Tibial artery (tissue), 4 donors: ENCODE measurements around the gene KLHL29.

ENCODE experiments used
- DNase-seq, 2 donors: peaks; one replicate each; pipeline ENCODE4 v3.0.0-alpha.2; 2019
- H3K27ac ChIP-seq, 2 donors: fragments of 200-600 bp; sonication (generic) in 1 of 2; 1 replicate in 1 of 2; 2 replicates in 1 of 2; pipeline ENCODE4 v1.5.1; 2018 to 2019; ENCODE audit warnings: mild to moderate bottlenecking in 1 of 2
- H3K27me3 ChIP-seq, 2 donors: fragments of 200-600 bp; sonication (generic) in 1 of 2; one replicate each; pipeline versions ENCODE4 v1.5.1 to v1.6.0; 2016 to 2019
- H3K36me3 ChIP-seq, 3 donors: fragments of 200-600 bp; sonication (generic) in 2 of 3; one replicate each; pipeline ENCODE4 v1.5.1; 2016 to 2019; ENCODE audit warnings: mild to moderate bottlenecking in 2 of 3
- H3K4me1 ChIP-seq, 4 donors: fragments of 200-600 bp; sonication (generic) in 2 of 4; 1 replicate in 3 of 4; 2 replicates in 1 of 4; pipeline ENCODE4 v1.5.1; 2016 to 2019
- H3K4me3 ChIP-seq, 2 donors: fragments of 200-600 bp; sonication (generic) in 1 of 2; 1 replicate in 1 of 2; 2 replicates in 1 of 2; pipeline ENCODE4 v1.5.1; 2018 to 2019; ENCODE audit warnings: mild to moderate bottlenecking in 2 of 2
- H3K9me3 ChIP-seq, 3 donors: fragments of 200-600 bp; sonication (generic) in 1 of 3; one replicate each; pipeline ENCODE4 v1.5.1; 2016 to 2019
- CTCF ChIP-seq, 2 experiments: fragments of 200-600 bp in 1 of 2; fragments of 450-650 bp in 1 of 2; IDR thresholded peaks; one replicate each; pipeline ENCODE4 v1.5.1; 2017 to 2019; ENCODE audit warnings: antibody characterized with exemption in 2 of 2, mild to moderate bottlenecking in 1 of 2, moderate library complexity in 1 of 2
- intact Hi-C: fragments of 100-400 bp; cut with DNase I; formaldehyde crosslinking; loops from one replicate; pipeline ENCODE4 v1.15.0; 2023; ENCODE audit warnings: low total_unique reads

KLHL29 gene

GRCh38 chr2:23670245-23670592 lies 285.2 kb downstream of the KLHL29 start:
- H3K27me3 ChIP-seq: no peaks in the 10 kb centered on the region
- no peak overlapping the region for H3K4me3 ChIP-seq
- no peaks in the 10 kb centered on the region for H3K9me3 ChIP-seq
- peak overlapping the region; percentile 58 to 74 for H3K27ac ChIP-seq
- peaks cover 0 to 30% (median 22%) of the 10 kb centered on the region in 4 donors for H3K4me1 ChIP-seq
- intact Hi-C loops: no loop called here
- no peaks in the 10 kb centered on the region for H3K36me3 ChIP-seq
- DNase-seq: no peak
- TF ChIP-seq CTCF (IDR thresholded peaks at IDR 0.05): no peak

GRCh38 chr2:23673082-23673481 lies 288.1 kb downstream of the KLHL29 start:
- intact Hi-C loops: no loop called here

GRCh38 chr2:23673830-23674679 lies 289.1 kb downstream of the KLHL29 start:
- no peaks in the 10 kb centered on the region for H3K9me3 ChIP-seq
- peaks cover 0 to 22% (median 16%) of the 10 kb centered on the region in 4 donors for H3K4me1 ChIP-seq
- no peak overlapping the region for H3K4me3 ChIP-seq
- no peak for TF ChIP-seq CTCF (IDR thresholded peaks at IDR 0.05)
- no peak for DNase-seq
- H3K27ac ChIP-seq: no peak overlapping the region
- H3K36me3 ChIP-seq: no peaks in the 10 kb centered on the region
- intact Hi-C loops: no loop called here
- H3K27me3 ChIP-seq: no peaks in the 10 kb centered on the region

More at GRCh38 chr2:23673082-23673481, 288.1 kb downstream of the KLHL29 start:
- Histone ChIP-seq H3K4me3 (no peak overlapping the region), H3K27me3 (no peaks in the 10 kb centered on the region), H3K4me1 (peaks cover 0 to 30% (median 22%) of the 10 kb centered on the region in 4 donors), H3K36me3 (no peaks in the 10 kb centered on the region), H3K9me3 (no peaks in the 10 kb centered on the region), H3K27ac (no peak overlapping the region)
- no peak for DNase-seq
- TF ChIP-seq CTCF (IDR thresholded peaks at IDR 0.05): no peak

- TF ChIP-seq CTCF (IDR thresholded peaks at IDR 0.05): no peak
- DNase-seq: no peak
- Histone ChIP-seq H3K36me3 (no peaks in the 10 kb centered on the region), H3K27me3 (no peaks in the 10 kb centered on the region), H3K4me3 (no peak overlapping the region), H3K27ac (no peak overlapping the region), H3K4me1 (peaks cover 0 to 7% (median 2%) of the 10 kb centered on the region in 4 donors), H3K9me3 (no peaks in the 10 kb centered on the region)
- intact Hi-C loops: no loop called here
Measured at GRCh38 chr2:23675506-23675905, 290.5 kb downstream of the KLHL29 start.

GRCh38 chr2:23677836-23678235 lies 292.9 kb downstream of the KLHL29 start:
- intact Hi-C loops: no loop called here
- Histone ChIP-seq H3K27me3 (no peaks in the 10 kb centered on the region), H3K9me3 (no peaks in the 10 kb centered on the region), H3K36me3 (no peaks in the 10 kb centered on the region), H3K4me1 (no peaks in the 10 kb centered on the region), H3K27ac (no peak overlapping the region), H3K4me3 (no peak overlapping the region)
- no peak for TF ChIP-seq CTCF (IDR thresholded peaks at IDR 0.05)
- DNase-seq: no peak
